Islet of Langerhans (tissue), 1 donor: ENCODE data around the gene CDC42EP5.

Experiments
- FAIRE-seq: peaks from one replicate; lab custom pipeline; 2011; peaks lifted over from hg19 to GRCh38; lab: Jason Lieb, UNC

Gene CDC42EP5

DNA sequence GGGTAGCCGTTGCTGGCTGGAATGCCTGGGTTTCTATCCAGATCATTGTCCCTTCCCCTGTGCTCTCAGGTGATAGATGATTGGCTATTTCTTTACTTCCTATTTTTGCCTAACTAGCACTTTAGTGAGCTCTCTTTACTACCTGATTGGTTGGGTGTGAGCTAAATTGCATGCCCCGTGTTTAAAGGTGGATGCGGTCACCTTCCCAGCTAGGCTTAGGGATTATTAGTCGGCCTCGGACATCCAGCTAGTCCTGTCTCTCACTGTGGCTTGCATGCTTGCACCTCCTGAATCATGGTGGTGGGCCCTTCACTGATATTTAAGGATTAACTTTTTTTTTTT, 47.7 kb downstream of the CDC42EP5 start:
- FAIRE-seq, result no peak

DNA sequence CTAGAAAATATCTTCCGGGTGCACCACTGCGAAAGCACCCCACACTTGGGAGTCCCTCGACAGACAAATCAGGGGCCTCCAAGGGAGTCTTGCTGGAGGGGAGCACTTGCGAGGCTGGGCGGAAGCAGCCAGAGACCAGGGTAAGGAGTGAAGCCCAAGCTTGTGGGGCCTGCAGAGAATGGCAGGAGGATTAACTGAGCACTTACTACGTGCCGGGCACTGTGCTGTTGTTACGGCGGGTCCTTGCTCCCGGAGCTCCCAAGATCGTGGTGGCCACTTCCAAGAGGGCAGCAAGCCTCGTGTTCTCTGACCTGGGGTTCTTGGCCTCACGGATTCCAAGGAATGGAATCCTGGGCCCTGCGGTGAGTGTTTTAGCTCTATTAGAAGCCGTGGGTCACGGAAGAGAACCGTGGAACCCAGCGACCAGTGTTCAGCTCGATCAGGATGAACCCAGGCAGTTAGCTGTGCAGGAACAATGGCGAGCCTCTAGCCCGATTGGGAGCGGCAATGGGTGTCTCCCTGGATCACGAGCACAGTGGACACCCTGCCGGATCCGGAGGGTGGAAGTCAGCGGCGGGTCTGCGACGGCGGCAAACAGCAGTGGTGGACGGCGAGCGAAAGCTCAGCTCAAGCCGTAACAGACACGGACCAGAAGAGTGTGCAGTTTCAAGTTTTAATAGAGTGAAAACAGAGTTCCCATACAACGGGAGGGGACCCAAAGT, 48.3 kb downstream of the CDC42EP5 start:
- FAIRE-seq, result no peak

DNA sequence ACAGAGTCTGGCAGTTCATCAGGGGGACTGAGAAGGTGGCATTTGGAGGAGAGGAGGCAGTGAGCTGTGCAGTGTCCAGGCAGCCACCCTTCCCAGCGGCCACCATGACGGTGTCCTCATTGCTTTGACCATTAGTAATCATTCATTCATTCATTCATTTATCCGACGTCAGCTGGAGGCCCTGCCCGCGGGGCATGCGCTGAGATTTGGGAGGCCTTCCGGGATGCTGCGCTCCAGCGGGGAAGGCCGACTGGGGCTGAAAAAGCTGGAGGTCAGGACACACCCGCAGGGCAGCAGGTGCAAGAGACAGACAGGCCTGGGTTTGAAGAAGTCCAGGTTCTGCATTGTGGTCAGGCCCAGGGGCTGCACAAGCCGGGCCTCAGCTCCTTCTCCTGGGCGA, 48.9 kb downstream of the CDC42EP5 start:
- FAIRE-seq, result no peak

- no peak for FAIRE-seq
Observed at GRCh38 chr19:54422136-54422535, 51.0 kb downstream of the CDC42EP5 start.

DNA sequence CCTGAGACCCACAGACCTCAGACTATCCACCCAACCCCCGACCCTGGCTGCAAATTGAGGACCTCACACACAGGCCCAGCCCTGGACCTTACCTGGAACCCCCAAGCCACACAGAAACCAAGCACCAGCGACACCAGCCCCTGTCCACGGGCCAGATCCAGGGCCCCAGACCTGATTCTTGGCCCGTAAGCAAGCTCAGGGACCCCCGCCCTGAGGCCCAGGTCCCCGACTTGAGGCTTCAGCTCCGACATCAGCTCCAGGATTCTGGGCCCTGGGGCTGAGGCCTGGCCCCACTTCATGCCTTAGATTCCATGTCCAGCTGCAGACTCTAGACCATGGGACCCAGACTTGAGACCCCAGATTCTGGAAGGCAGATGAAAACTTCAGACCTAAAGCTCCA, 51.6 kb downstream of the CDC42EP5 start:
- FAIRE-seq, result no peak

DNA sequence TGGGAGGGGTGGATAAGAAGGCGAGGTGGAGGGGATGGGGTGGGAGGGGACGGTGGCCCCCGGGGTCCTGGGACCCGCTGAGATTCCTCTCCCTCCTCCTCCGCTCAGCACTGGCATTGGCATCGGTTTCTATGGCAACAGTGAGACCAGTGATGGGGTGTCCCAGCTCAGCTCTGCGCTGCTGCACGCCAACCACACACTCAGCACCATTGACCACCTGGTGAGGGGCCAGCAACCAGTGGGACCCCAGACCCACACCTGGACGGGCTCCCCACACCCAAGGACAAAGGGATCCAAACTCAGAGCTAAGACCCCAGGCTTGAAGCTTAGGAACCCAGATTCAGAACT, 52.0 kb downstream of the CDC42EP5 start:
- no peak for FAIRE-seq

DNA sequence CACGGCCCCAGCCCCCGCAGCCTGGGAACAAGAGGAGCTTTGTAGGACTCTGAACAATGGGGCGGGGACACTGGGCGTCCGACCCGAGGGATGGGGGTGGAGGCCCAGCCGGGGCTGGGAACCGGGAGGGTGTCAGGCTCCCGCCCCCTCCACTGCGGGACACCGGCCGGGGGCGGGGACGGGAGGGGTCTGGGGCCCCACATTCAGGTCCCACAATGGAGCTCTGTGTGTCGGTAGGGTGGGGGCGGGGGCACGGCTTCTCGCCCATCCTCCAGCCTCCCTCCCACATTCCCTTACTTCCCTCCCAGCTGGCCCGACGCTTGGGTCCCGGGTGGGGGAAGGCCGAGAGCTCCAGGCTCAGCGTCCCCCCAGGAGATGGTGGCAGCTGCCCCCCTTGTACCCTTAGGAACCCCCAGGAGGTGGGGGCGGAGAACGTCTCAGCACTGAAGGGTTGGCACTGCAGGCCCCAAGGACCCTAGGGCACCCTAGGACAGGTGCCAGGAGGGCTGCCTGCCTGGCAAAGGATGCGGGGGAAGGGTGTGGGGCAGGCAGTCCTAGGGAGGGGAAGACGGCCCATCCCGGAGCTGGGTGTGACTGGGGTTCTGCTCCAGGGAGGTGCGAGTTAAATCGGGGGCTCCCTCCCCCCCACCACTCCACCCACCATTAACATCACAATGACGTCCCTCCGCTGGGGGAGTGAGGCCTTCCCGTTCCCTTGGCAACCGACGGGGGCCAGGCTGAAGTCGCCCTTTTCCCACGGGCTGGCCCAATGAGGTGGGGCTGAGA, 52.5 kb downstream of the CDC42EP5 start:
- no peak for FAIRE-seq

GRCh38 chr19:54420068-54420382, 53.1 kb downstream of the CDC42EP5 start:
- FAIRE-seq, result no peak

- no peak for FAIRE-seq
Observed at GRCh38 chr19:54418930-54419800, 53.9 kb downstream of the CDC42EP5 start.

- FAIRE-seq, result no peak
Observed at GRCh38 chr19:54418030-54418929, 54.8 kb downstream of the CDC42EP5 start.

DNA sequence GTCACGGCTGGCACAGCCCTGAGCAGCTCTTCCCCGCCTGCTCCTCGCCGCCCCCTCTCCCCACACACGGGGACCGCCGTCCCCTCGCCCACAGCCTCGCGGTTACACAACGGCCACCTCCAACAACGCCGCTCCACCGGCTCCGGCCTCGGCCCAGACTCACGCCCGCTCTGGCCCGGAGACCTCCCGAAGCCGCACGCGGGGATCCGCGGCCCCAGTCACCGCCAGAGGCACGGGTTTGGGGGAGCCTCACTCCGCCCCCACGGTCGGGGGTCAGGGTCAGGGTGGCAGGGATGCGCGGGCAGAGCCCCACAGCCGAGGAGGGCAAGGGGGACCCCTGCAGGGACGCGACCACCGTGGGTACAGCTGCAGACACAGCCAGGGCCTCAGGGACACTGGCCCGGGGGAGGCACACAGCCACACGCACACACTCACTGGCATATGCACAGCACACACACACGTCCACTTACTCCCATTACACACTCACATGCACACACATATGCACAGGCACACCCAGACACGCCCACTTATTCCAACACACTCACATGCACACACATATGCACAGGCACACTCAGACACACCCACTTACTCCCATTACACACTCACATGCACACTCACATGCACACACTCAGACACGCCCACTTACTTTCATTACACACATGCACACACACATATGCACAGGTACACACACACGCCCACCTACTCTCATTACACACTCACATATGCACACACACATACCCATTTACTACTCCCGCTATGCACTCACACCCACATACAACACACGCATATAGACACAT, 56.2 kb downstream of the CDC42EP5 start:
- no peak for FAIRE-seq

- no peak for FAIRE-seq
Observed at GRCh38 chr19:54415901-54416673, 57.0 kb downstream of the CDC42EP5 start.

- FAIRE-seq, result no peak
Observed at GRCh38 chr19:54415208-54415900, 57.7 kb downstream of the CDC42EP5 start, which contains the start of gene TTYH1. TSS of gene TTYH1 (plus strand) at chr19:54415464. CDS start at chr19:54415553, 89 bp downstream.
